Tibial nerve (tissue), 4 donors: Measurements from ENCODE around the gene PRKCZ. TPM values are rescaled to one million over a fixed set of nuclear protein-coding genes. Genes with fewer than 3 reads are reported as not detected.
A peak's percentile ranks its signal among the peaks of the same experiment; 100 is the strongest.

Experiments
- DNase-seq, 2 donors: peaks; one replicate each; pipeline ENCODE4 v3.0.0-alpha.2; 2019; ENCODE audit warnings: low spot score in 2 of 2
- H3K27ac ChIP-seq, 4 donors: fragments of 200-600 bp; sonication (generic) in 3 of 4; one replicate each; pipeline ENCODE4 v1.5.1; 2017 to 2019; ENCODE audit warnings: mild to moderate bottlenecking in 1 of 4
- H3K27me3 ChIP-seq, 2 donors: fragments of 200-600 bp; sonication (generic) in 1 of 2; one replicate each; pipeline versions ENCODE4 v1.5.1 to v1.6.0; 2017 to 2019
- H3K36me3 ChIP-seq, 3 donors: fragments of 200-600 bp; sonication (generic); one replicate each; pipeline ENCODE4 v1.5.1; 2018 to 2019
- H3K4me1 ChIP-seq, 4 donors: fragments of 200-600 bp; sonication (generic) in 3 of 4; one replicate each; pipeline ENCODE4 v1.5.1; 2017 to 2019
- H3K4me3 ChIP-seq, 4 donors: fragments of 200-600 bp; sonication (generic) in 3 of 4; one replicate each; pipeline ENCODE4 v1.5.1; 2017 to 2019; ENCODE audit warnings: mild to moderate bottlenecking in 1 of 4, moderate library complexity in 1 of 4
- H3K9me3 ChIP-seq, 4 donors: fragments of 200-600 bp; sonication (generic) in 3 of 4; one replicate each; pipeline ENCODE4 v1.5.1; 2017 to 2019
- EP300 ChIP-seq, 2 donors: sonication (generic); formaldehyde crosslinking; IDR thresholded peaks; one replicate each; pipeline ENCODE4 v1.6.1; 2017; ENCODE audit warnings: antibody characterized with exemption in 2 of 2, mild to moderate bottlenecking in 1 of 2
- POLR2A ChIP-seq, 2 donors: fragments of 450-650 bp; IDR thresholded peaks; one replicate each; pipeline ENCODE4 v1.6.1; 2017; ENCODE audit warnings: antibody characterized with exemption in 2 of 2, mild to moderate bottlenecking in 2 of 2, moderate library complexity in 2 of 2
- WGBS, 2 donors: methylation state at CpG; one replicate each; pipeline ENCODE4 v1.1.5; 2018; 5-methylcytosine and 5-hydroxymethylcytosine counted together
- total RNA-seq, 4 donors: library from RNA; depleted of rRNA; stranded (reverse); fragments of >200 nt; gene quantifications; one replicate each; pipeline ENCODE4 v1.1.0, GENCODE V29; 2016
- TF ChIP-seq, protein P1 (sequence below), 5 experiments: fragments of 200-600 bp in 3 of 5; fragments of 450-650 bp in 2 of 5; sonication (generic) in 3 of 5; IDR thresholded peaks; one replicate each; pipeline ENCODE4 v1.5.1; 2016 to 2019; ENCODE audit warnings: antibody characterized with exemption in 5 of 5, mild to moderate bottlenecking in 3 of 5, moderate library complexity in 2 of 5

PRKCZ gene
- total RNA-seq, 4 donors from 2014 or later: 2.0 to 3.9 (median 2.8) TPM

DNA sequence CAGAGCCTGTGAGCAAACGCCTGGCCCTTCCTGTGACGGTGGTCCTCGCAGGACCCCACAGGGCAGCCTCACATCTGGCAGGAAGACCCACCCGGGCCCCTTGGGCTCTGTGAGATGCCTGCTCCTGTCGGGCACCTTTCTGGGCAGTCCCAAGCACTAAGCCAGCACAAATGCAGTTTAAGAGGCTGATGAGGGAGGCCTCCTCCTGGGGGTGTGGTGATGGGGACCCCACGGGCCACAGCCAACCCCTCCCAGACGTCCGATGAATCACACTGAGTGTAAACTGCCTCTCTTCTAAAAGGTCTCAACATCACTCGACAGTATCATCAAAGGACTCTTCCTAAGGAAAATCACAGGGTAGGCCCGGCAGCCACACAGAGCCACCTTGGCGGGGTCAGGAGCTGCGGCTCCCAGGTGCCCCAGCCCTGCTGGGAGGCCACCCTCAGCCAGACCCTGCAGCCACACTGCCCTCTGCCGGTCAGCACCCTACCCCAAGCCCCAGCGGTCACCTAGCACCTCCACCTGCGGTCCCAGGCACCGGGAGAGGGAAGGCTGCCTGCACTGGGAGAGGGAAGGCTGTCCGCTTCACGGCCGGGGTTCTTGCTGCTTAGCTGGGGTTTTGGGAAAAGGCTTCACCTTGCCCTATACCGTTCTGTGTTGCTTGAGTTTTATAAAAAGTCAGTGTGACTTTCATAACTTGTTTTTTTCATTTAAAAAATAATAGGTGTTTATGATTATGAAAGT, 3.9 kb upstream of the PRKCZ start:
- Histone ChIP-seq H3K4me1 (peaks cover 0 to 34% (median 11%) of the 10 kb centered on the region in 4 donors), H3K27ac (peak overlapping the region in 1 of 4 donors; percentile 31), H3K4me3 (no peak overlapping the region), H3K36me3 (no peaks in the 10 kb centered on the region), H3K9me3 (no peaks in the 10 kb centered on the region), H3K27me3 (peaks cover 4 to 80% of the 10 kb centered on the region in 2 donors)
- TF ChIP-seq POLR2A (IDR thresholded peaks at IDR 0.05): no peak
- TF ChIP-seq, protein P1, sequence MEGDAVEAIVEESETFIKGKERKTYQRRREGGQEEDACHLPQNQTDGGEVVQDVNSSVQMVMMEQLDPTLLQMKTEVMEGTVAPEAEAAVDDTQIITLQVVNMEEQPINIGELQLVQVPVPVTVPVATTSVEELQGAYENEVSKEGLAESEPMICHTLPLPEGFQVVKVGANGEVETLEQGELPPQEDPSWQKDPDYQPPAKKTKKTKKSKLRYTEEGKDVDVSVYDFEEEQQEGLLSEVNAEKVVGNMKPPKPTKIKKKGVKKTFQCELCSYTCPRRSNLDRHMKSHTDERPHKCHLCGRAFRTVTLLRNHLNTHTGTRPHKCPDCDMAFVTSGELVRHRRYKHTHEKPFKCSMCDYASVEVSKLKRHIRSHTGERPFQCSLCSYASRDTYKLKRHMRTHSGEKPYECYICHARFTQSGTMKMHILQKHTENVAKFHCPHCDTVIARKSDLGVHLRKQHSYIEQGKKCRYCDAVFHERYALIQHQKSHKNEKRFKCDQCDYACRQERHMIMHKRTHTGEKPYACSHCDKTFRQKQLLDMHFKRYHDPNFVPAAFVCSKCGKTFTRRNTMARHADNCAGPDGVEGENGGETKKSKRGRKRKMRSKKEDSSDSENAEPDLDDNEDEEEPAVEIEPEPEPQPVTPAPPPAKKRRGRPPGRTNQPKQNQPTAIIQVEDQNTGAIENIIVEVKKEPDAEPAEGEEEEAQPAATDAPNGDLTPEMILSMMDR (IDR thresholded peaks at IDR 0.05): peak; percentile 39 to 63 (median 44)
- no peak for TF ChIP-seq EP300 (IDR thresholded peaks at IDR 0.05)
- WGBS, 2 donors: 37 to 42% methylated on average over 13 to 20 of the region's 20 CpGs
- DNase-seq: peak in 1 of 2 donors; percentile 32

DNA sequence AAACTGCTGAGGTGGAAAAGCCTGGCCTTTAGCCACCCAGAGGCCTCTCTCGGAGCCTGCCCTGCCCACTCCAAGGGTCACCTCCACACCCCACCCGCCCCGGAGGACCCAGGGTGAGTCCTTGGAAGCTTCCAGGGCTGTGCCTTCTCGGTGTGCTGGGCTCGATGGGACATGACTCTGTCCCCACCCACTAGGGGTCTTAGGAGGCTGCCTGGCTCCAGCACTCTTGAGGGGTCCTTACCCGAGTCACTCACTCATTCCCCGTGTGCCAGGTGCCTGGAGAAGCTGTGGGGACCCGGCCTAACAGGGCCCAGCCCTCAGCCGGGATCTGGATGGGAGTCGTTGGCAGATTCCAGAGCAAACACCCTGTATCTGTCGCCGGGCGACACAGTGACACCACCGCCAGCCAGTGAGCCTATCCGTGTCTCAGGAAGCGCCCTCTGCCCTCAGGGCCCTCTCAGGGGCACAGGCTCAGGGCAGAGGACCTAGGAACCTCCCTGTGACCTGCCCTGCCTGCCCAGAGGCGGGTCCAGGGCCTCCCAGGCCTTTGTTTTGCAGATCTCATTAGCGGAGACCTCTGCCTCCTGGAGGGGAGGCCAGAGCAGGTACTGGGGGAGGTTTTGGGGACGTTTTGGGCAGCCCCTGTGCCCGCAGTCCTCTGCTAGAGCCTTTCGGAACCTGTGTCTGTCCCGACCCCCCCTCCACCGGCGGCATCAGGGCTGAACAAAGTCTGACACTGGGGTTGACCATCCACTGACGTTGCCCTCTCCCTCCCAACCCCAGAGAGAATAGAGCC, 3.1 kb upstream of the PRKCZ start:
- WGBS, 2 donors: 51 to 55% methylated on average over 15 to 18 of the region's 25 CpGs
- no peak overlapping the region for H3K4me3 ChIP-seq

DNA sequence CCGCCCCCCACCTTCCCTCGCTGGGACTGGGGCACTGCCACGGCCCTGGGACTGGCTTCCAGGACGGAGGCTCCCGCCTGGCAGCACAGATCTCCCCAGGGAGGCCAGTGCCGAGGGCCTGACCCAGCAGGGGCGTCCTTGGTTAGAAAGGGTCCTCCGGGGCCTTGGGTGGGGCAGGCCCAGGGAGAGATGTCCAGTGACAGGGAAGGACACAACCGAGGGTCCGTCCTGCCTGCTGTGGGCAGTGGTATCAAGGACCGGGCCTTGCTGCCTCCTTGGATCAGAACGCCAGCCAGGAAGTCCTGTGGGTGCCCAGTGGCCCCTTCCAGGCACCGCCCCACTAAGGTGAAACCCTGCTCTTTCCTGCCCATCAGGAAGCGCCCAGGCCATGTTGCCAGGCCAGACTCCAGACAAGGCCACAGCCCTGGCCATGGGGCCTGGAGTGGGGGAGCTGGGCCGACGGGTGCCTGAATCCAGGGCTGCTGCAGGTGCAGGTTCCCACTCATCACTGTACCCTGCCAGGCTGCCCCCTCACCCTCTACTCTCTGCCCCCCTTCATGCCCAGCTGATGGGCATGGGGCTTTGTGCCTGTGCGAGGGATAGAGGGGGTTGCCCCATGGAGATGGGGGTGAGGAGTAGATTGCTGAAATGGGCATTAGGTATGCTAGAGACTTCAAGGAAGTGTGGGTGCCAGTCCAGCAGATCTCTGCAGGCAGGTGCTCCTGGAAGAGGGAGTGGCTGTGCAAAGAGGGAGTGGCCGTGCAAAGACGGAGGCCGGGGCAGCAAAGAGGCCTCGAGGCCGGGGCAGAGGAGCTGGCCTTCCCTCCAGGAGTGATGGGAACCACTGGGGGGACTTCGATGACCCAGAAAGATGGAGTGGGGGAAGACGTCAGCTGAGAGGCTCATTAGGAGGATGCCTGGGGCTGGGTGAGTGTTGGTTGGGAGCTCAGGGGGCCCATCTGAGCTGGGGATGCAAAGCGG, 2.2 kb upstream of the PRKCZ start:
- no peak overlapping the region for H3K4me3 ChIP-seq
- peaks cover 0 to 34% (median 11%) of the 10 kb centered on the region in 4 donors for H3K4me1 ChIP-seq
- WGBS, 2 donors: 66 to 74% methylated on average over 18 to 21 of the region's 25 CpGs
- TF ChIP-seq, protein P1 (IDR thresholded peaks at IDR 0.05): no peak
- TF ChIP-seq EP300 (IDR thresholded peaks at IDR 0.05) (no peak), POLR2A (IDR thresholded peaks at IDR 0.05) (no peak)
- peak overlapping the region in 1 of 4 donors; percentile 70 for H3K27ac ChIP-seq
- H3K27me3 ChIP-seq: peaks cover 4 to 95% of the 10 kb centered on the region in 2 donors
- no peaks in the 10 kb centered on the region for H3K36me3 ChIP-seq
- no peak for DNase-seq
- no peaks in the 10 kb centered on the region for H3K9me3 ChIP-seq

More for the DNA sequence above, 3.1 kb upstream of the PRKCZ start:
- Histone ChIP-seq H3K27me3 (peaks cover 4 to 89% of the 10 kb centered on the region in 2 donors), H3K9me3 (no peaks in the 10 kb centered on the region), H3K4me1 (peaks cover 0 to 34% (median 11%) of the 10 kb centered on the region in 4 donors), H3K36me3 (no peaks in the 10 kb centered on the region), H3K27ac (peak overlapping the region in 1 of 4 donors; percentile 70)
- TF ChIP-seq, protein P1 (IDR thresholded peaks at IDR 0.05): no peak
- TF ChIP-seq POLR2A (IDR thresholded peaks at IDR 0.05): no peak
- no peak for TF ChIP-seq EP300 (IDR thresholded peaks at IDR 0.05)
- no peak for DNase-seq

DNA sequence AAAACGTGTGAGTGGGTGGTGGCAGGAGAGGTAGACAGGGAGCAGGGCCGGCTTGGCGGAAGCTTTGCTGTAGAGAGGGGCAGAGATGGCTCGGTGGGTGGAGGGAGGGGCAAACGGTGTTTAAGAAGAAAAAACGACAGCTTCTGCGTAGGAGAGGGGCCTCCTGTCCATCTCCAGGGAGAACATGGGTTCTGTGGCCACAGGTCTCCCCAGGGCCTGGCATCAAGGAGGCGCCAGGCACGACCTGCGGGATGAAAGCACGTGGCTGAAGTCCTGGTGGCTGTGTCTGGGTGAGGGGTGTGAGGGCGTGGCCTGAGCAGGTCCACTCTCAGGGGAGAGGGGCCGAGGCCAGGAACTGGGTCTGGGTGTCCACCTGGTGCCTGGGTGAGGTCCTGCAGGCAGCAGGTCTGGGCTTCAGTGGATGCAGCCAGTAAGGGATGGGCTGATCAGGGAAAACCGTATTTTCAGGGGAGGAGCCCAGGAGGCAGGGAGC, 940 bp upstream of the PRKCZ start:
- no peak for TF ChIP-seq POLR2A (IDR thresholded peaks at IDR 0.05)
- TF ChIP-seq, protein P1 (IDR thresholded peaks at IDR 0.05): peak in 1 of 5 experiments; percentile 17
- Histone ChIP-seq H3K4me1 (peaks cover 0 to 34% (median 11%) of the 10 kb centered on the region in 4 donors), H3K4me3 (peak overlapping the region in 3 of 4 donors; percentile 28 to 68 (median 47)), H3K27ac (peak overlapping the region in 1 of 4 donors; percentile 74), H3K36me3 (no peaks in the 10 kb centered on the region), H3K9me3 (no peaks in the 10 kb centered on the region), H3K27me3 (peaks cover 4 to 90% of the 10 kb centered on the region in 2 donors)
- WGBS, 2 donors: 31% methylated on average over 13 to 14 of the region's 14 CpGs
- DNase-seq: no peak
